NCI-H510A (cell line): ENCODE results near the gene LARGE1.

Source experiments
- DNase-seq: peaks from one replicate; lab custom pipeline; 2025; lab: John Stamatoyannopoulos, UW

Gene LARGE1

DNA sequence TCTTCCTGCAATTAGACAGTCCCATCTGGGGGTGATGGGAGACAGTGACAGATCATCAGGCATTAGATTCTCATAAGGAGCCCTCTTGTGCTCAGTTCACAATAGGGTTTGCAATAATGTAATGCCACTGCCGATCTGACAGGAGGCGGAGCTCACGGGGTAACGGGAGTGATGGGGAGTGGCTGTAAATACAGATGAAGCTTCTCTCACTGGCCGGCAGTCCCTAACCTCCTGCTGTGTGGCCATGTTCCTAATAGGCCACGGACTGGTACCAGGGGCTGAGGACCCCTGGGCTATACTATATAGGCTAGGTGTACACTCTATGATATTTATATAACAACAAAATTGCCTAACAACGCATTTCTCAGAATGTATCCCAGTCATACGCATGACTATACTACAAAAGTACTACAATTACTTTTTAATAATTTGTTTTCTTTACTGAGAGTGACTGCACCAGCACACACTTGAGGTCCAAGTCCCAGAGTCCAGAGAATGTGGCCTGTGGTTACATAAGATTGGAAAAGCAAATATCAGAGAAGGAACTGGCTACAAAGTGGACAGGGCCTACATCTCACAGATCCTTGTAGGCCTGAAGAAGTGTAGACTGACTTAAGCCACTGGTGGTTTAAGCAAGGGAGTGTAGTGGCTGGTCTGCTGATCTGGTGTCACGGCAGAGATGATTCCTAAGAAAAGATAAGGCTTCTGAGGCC, 200.0 kb downstream of the LARGE1 start:
- DNase-seq: no peak

DNA sequence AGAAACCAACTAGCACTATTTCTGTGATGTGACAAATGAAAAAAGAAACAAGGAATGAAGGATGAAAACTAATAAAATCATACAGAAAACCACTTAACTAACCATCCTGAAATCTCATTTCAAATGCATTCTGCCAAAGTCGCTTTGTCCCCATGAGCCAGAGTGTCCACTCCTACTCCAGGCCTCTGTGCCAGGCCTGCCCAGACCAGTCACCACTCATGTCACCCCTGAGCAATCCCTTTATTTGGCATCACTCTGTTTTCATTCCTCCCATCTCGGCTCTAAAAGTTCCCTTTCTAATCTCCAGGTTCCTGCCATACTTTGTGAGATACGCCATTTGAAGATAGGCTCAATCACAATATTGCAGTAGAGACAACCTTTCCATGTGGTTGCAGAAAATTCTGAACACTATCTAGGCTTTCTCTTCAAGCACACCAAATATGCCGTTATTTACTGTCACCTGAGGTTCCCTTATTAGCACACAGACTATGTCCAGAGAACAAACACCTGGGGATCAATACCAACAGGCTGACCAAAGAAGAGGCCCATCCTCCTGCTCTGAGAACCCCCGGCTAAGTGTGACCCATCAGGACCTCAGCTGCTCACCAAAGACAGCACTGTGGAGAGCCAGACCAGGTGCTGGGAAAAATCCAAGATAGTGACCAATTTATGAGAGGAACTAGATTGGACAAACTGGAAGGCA, 202.4 kb downstream of the LARGE1 start:
- DNase-seq: no peak

DNA sequence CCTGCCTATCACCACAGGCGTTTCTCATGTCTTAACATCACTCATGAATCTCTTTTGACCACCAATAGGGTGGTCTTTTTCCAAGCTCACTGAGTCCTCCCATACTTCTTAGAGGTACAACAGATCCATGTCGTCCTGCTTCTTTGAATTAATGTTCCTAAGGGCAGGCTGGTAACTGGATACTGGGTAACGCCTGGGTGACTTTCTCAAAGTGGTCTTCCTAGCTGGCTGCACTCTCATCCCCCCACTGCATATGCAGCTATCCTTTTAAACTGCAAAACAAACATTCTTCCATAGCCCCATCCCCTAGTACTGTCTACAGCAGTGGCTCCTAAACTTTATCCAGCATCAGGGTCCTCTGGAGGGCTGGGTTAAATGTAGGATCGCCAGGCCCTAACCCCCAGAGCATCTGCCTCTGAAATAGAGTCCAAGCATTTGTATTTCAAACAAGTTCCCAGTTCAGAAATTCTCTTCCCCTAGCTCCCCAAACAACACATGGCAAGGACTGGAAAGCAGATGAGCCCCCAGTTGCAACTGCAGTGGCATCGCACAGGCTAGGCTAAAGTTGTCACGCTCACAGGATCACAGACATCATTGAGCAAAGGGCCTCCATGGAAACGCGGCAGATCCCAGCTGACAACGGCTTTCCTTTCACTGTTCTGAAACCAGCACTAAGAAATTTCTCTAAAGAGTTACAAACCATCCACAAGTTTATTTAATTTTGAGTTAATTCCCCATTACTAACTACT, 204.9 kb downstream of the LARGE1 start:
- DNase-seq: no peak

DNA sequence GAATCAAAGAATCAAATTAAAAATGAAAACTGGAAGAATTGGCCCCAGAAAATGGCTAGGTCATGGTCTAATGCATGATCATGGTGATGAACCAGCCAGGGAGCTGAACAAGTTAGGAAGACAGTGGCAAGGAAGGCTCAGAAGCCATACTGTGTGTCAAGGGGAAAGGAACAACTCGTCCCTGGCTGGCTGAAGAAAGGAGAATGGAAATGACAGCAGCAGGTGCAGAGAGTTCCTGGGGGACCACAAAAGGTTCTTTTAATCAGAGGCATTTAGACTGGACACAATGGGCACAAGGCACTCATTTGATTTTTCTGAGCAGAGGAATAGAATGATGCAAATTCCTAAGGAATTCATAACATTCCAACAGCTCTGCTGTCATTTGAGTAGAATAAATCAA, 209.9 kb downstream of the LARGE1 start:
- DNase-seq: no peak

DNA sequence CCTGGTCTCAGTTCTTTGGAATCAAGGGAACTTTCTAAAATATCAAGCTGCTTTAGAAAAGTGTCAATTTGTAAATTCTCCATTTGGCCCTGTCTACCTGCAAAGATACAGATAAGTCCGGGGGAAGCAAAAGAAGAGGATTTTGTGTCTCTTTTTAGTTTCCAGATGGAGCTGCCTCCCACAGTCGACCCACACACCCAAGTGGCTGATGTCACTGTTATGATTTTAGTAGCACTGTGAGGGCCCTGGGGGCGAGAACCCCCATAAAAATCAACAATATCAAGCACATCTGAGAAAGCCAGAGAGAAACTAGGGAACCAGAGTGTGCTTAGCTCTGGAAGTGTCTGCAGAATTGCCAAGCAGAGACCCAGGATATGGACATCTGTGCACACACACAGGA, 212.7 kb downstream of the LARGE1 start:
- no peak for DNase-seq

DNA sequence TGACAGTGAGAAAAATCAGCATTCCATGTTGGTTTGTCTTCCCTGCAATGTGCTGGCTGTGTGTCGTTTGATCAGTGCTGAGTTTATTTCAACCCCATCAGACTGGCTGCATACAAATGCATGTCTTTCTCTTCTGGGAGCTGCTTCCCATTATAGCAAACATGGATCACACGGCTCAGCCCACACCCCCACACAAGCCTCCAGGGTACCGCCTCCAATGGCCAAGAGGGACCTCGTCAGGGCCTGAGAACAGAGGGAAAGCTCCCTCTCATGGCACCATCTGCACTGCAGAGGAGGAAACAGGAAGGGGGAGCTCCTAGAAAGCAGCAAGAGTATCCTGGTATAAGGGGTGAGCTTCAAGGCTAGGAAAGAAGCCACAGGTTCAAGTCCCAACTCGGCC, 214.2 kb downstream of the LARGE1 start:
- DNase-seq: no peak

DNA sequence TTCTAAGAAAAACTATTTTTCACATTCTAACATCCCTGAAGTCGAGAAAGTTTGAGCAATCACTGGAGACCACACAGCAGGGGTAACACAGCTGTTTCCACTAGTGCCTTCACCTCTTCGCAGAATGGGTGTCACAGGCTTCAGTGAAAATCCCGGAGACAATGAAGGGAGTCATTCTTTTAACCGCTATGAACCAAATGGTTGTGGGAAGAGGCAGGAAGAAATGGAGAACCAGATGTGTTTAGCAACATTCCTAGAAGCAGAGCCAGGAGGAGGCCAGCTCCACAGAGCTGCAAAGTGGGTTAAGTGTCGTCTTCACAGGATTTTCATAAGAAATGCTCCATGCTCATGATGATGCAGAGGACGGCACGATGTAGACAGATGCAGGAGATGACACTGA, 221.1 kb downstream of the LARGE1 start:
- DNase-seq: no peak

DNA sequence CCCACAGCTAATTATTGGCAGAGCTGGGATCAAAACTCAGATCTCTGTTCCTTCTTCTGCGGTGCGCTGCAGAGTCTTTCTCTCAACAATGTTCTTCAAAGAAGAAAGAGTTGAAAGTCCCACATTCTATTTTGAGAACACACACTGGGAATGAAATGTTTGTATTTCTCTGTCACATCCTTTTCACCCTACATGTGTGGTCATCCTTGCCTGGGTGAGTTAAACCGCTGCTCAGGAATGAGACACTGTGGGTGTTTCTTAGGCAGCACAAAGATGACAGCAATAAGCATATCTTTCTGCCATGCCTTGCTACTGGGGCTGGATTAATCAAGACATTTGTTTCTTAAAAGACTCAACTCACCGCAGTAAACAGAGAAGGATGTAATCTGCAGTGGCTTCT, 222.6 kb downstream of the LARGE1 start:
- no peak for DNase-seq

DNA sequence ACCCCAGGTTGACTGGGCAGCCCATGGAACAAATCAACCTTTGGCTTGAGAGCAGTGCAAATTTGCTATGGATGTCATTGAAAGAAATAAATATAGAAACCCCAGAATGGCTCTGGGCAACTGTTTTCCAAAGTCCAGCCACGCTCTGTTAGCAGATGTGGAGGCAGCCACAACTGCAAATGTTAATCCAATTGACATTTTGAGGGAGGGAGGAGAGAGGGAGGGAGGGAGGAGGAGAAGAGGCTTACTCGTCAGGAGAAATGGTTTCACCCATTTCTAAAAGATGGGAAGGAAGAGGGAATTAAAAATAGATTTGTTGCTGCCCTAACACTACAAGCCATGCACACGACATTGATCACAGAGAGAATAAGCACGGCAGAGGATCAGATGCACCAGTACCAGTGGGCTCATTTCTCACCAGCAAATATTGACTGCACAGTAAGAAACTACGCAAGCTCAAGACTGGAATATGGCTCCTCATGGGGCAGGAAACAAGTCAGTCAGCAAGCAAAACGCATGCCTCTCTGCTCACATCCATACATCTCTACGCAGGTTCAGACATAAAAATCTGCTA, 229.1 kb downstream of the LARGE1 start:
- no peak for DNase-seq

DNA sequence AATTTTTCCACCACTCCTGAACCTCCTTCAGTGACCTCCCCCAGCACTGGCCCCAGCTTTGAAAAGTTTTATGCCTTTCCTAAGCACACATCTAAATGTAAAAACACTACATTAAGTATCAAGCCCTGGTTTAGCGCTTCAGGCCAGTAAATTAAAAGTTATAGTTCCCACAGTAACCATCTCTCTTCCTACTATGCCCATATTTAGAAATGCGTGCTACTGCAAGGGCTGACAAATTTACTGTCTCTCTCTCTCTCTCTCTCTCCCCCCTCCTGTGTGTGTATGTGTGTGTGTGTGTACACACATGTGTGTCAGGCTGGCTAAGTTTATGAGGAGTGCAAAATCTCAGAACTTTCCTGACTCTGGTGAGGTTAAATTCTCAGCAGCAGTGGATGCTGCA, 231.4 kb downstream of the LARGE1 start:
- DNase-seq: no peak

DNA sequence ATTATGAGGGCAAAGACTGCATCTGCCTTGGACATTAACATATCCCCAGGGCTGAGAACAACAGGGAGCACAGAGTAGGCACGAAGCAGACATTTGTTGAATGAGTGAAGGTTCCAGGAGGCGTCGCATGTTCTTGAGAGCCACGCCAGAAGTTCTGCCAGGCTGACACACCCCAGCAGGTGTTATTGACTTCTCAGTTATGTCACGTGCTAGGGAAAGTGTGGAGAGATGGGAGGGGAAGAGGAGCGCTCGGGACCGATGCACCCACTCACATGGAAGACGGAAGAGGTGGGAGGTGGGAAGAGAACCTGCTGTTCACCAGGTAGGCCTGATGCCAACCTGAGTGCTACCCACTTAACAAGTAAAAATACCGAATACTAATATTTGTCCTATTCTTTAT, 232.8 kb downstream of the LARGE1 start:
- DNase-seq: no peak

DNA sequence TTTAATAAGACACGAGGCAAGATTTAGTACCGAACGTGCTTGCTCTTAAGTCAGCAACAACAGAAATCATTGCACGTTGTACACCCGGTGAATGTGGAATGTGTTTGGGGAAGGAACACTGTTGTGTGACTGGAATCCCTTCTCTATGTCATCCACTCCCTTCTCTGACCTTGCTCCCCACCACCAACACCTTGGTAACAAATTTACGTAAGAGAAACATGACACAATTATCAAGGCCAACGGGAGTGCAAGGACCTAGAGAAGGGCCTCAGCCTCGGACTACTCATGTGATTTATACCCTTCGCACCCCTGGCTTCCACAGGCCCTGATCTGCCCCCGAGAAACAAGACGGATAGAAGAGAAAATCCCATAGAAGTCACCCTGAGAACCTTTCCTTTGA, 236.2 kb downstream of the LARGE1 start:
- DNase-seq: no peak

DNA sequence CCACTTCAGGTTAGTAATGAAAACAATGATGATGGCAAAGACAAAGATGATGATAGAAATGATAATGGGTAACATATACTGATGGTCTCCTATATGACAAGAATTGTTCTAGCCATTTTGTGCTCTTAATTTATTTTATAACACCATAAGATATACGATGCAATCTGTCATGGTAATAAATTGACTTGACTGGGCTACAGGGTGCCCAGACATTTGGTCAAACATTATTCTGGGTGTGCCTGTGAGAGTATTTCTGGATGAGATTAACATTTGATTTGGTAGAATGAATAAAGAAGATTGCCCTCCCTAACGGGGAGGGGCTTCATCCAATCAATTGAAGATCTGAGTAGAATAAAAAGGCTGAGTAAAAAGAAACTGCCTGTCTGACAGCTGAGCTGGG, 237.3 kb downstream of the LARGE1 start:
- no peak for DNase-seq

DNA sequence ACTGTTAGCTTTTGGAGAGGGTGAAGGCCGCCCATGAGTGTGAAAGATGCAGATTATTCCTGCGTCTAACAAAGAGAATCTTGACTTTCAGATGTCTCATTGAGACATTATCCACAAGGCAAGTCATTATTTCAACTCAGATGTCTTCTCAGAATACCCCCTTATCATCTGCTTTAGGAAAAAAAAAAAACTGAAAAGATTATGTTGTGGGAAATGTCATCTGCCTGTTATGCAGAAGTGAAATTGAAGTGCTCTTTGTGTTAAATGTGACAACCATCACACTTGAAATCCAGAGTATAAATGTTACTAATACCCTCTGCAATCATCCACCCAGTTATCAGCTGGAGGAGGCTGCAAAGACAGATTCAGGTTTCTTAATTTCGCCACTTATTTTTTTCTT, 239.6 kb downstream of the LARGE1 start:
- DNase-seq: no peak

DNA sequence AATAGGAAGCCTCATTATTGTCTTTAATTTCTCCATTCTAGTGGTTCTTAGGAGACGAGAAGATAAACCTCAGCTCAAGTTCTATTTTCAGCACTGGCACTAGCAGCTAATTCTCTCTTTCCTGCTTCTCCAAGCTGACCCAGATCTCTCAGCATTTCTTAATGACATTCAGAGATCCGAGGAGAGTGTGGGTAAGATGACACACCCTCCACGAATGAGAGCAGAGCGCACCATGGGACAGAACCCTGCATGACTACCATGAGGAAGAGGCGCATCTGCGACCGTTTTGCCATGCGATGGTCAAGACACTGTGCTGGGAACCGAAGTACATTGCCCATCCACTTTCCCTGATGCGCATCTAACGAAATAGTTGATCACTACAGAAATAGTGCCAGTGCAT, 241.8 kb downstream of the LARGE1 start:
- no peak for DNase-seq

DNA sequence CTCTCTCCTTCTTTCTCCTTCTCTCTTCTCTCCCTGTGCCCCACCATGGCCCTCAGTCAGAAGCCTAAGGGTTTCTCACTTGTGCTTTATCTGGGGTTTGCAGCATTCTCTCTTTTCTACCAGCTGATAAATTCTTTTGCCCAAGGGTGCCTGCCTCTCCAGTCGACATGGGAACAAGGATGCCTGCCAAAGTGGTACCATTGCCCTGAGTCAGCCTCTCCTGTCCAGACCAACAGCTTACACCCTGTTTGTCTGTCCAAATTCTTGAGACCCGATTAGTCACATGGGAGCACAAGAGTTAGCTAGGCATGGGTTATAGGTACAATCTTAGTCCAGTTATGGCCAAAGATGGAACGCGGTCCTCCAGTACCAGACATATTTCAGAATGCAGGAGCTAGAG, 242.7 kb downstream of the LARGE1 start:
- DNase-seq: no peak

DNA sequence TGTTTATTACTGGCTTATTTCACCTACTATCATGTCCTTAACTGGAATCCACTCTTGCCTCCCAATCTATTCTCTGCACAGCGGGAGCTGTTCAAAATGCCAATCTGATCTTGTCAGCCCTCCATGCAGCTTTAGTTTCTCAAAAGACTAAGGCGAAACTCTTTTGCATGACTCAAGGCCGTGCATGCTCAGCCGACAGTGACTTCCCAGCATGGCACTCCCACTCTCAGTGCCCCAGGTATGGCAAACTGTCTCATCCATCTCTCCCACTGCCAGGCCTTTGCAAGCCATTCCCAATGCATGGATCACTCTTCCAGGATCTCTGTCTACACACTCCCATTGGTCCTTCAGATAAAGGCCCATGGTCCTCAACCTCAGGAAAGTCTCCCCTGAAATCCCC, 245.9 kb downstream of the LARGE1 start:
- DNase-seq: no peak

DNA sequence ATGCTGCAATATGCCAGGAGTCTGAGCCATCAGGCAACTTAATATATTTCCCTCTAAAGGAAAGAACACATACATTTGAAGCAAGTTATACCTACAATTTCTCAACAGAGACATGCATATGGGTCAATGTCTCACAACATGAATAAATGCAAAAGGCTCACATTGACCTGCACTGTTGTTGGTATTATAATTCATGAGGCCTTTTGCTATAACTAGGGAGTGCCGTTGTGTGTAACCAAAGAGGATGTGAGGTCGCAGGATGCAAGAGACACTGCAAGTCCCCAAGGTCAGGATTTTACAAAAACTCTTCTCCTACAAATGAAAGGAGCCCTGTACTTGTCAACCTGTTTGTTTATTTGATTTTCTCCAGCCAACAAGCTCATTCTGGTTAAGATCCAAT, 250.5 kb downstream of the LARGE1 start:
- no peak for DNase-seq

DNA sequence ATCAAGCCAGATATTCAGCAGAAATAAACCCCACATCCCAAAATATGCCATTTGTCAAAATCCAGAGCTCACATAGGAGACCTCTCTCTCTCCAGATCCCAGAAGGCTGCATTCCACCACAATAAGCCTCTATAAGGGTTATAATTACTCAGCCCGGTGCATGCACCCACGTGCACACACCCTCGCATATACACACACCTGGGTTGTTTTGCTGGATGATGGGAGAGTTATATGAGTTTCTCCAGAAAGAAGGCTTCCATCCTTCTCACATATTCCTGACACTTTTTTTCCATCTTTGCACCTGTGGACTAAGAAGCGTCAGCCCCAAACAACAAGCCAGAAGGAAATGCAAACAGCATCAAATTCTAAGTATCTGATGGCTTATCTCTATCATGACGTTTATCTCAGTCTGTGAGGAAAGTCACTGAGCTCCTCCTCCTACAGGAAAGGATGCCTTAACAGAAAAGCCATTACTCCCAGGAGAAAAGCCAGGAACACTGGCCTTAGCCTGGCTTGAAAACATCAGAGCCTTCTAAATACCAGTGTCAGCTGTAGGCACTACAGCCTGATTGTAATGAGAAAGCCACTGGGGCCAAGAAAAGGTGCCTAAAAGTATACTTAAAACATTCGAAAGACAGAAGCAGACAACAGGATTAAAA, 253.2 kb downstream of the LARGE1 start:
- no peak for DNase-seq

DNA sequence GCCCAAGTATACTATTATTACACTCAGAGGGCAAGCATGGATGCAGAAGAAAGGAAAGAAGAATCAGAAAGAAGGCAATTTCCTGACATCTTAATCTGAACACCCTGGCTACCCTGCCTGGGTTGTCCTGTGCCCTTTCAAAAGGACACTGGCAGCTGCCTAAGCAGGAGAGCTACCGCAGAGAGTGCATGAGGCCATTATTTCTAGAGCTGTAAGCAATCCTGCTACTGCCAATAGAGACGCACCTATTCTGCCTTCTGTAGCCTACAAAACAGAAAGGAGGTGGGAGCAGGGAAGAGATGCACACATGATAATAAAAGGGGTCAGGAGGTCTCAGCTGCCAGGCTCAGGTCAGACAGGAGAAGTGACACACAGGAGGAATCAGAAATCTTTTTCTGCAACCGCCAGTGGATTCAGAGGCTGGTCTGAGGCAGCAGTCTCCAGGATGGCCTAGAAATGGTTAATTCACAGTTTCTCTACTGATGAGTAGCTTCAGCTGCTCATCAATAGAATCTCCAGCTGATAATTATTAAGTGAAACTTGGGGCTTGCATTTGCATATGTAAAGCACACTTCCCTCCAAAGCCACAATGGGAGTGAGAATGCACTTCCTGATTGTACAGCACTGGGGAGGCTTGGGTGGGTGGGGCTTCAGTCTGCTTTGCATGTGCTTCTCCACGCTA, 253.9 kb downstream of the LARGE1 start:
- DNase-seq: no peak

DNA sequence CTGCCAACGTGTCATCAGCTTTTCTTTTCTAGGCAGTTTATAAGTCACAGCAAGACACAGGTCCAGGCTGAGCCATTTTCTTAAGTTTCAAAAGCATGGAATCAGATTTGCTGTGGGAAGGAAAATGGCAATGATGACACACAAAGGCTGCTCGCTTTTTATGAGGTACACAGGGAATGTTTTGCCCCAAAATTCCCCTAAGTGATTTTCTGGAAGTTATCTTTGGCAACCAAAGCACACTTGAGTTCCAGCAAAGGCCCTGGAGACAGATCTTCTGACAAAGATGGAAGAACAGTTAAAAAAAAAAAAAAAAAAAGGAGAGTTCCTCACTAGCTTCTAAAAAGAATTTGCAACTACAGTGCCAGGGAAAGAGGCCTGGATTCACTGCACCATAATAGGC, 260.8 kb downstream of the LARGE1 start:
- DNase-seq: no peak

DNA sequence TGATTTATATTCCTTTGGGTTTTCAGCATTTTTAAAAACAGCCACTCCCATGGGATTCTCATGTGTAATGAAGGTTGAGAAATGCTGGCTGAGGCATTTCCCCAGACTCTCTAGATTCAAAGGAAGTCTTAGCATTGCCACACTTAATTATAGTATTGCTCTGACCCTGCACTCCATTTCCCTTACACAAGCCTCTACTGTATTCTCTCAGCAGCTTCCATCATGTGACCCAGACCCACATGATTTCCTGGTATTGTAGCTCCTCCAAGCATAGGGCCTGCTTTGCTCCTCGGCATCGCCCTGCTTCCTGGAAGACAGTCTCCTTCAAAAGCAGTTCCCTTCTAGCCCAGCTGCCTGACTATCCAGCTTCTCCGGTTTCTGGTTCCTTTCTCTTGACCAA, 261.5 kb downstream of the LARGE1 start:
- no peak for DNase-seq
